HG03439 (cell line): ENCODE results near the gene PRRG1.
"Not testable (repeated sequence)": the region's sequence is repeated elsewhere in the genome, so short reads cannot be mapped to it uniquely, and the experiment has no call there.

ENCODE experiments used
- ATAC-seq: cut with Tn5 transposase; IDR thresholded peaks from one replicate; pipeline ENCODE4 v1.9.1; 2021; ENCODE audit warnings: mild to moderate bottlenecking, moderate library complexity; ENCODE audit not compliant: unreplicated experiment

PRRG1 gene

DNA sequence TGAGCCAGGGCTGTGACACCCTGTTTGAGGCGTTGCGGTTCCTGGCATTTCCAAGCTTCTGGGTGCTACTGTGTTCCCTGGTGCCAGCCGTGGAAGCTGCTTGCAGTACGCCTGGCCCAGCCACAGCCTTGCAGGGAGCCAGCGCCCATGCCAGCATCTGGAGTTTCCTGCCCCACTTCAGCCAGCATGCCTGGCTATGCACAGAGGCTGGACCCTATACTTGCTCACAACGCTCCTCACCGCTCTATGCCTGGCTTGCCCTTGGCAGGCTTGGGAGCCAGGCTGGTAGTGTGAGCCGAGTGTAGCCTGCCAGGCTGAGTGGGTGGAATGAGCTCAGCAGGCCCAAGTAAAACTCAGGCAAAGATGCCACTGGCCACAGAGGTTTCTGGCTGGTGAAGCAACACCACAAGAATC is 22.4 kb downstream of the PRRG1 start:
- ATAC-seq, result no peak

DNA sequence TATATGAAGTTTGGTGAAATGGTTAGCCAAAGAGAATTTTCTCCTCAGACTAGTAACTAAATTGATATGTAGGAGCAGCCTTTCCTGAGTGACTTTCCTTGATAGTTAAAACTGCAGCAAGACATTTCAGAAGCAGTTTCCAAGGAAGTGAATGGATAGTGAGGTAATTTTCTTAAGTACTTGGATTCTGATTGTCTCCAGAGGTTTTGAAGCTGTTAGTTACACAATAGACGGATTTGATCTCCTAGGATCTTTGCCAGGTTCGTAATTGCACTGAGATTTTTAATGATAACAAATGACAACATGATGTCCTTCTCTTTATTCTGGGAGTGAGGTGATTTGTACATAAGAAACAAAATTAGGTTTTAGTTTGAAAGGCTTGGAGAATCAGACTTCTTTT is 29.2 kb downstream of the PRRG1 start:
- no peak for ATAC-seq

DNA sequence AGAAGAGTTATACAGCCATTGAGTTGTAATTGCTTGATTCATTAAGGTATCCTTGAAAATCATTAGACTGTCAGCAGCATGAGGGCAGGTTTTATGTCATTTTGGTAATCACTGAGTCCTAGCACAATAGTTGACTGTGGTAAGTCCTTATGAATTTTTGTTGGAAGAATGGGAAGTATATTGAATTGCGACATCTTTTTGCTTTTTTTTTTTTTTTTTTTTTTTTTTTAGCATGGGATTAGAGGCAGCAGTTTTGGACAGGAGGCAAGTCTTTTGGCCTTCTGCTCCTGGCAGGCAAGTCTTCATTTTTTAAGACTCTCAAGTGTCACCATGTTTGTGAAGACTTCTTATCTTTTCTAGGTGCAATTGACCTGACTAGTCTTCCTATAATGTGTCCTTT is 29.7 kb downstream of the PRRG1 start:
- ATAC-seq, result no peak

DNA sequence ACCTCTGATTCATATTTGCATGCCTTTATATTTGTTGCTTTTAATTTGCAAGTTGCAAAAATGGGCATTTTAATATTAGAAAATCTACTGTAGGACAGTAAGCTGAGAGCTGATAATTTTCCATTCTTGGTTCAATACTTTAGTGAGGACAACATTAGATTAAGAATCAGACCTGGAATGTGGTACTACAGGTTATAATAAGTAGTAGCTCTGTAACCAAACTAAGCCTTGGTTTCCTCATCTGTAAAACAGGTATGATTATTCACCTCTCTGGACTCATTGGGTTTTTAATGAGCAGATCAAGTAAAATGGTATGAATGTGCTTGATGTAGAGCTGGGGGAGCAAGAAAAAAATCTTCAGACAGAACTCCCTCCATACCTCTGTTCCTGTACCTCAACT is 31.1 kb downstream of the PRRG1 start:
- no peak for ATAC-seq

DNA sequence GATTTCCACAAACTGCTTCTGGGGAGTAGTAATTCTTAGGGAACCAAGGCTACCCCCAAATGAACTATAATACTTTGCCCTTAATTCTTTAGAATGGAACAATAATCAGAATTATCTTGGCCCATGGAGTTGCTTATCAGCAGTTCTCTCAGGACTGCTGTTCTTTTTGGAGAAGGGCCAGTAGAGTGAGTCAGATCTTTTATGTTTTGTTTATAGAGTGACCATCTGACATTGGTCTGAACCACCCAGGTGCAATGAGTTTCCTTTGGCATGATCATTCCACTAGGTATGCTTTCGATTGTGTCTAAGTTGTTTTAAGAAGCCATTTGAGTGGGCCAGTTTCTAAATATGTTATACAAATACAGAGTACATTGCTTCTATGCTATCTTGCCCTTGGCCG is 31.8 kb downstream of the PRRG1 start:
- no peak for ATAC-seq

DNA sequence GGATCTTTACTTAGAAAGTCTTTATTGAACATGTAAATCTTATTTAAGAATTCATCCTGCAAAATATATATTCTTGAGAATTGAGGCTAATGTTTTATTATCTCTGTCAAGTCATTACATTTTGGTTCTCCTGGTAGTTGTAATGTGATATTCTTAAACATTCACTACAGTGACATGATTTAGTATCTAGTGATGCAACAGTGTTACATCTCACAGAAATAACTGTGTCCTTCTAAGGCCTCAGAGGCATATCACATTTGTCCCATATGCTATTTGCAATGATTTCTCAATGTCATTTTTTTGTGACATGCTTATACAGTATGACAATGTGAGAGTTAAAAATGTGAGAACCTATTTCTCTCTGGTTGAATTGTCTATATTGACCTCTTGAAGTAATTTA is 34.1 kb downstream of the PRRG1 start:
- ATAC-seq, result no peak

DNA sequence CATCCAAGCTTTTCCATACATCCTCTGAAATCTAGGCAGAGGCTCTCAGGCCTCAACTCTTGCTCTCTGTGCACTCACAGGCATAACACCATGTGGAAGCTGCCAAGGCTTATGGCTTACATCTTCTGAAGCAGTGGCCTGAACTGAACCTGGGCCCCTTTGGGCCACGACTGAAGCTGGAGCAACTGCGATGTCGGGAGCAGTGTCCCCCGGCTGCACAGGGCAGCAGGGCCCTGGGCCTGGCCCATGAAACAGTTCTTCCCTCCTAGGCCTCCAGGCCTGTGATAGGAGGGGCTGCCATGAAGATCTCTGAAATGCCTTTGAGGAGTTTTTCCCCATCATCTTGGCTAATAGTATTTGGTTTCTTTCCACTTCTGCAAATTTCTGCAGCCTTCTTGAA is 39.2 kb downstream of the PRRG1 start:
- ATAC-seq, result no peak

DNA sequence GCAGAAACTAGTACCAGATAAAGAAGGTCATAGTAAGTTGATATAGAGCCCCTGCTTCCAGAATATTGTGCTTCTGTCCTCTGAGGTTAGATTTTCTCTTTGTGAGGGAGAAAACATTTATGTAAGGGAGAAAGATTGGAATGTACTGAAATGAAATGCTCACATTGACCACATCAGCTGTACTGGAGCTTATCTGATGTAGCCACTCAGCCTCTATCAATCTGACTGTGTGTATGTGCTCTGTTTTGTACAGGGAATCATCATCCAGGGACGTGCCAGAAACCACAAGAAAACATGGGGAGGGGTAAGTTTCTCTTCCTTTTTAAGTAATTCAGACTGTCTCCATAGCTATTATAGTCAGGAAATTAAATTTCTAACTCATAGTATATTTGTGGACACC is 56.8 kb downstream of the PRRG1 start:
- no peak for ATAC-seq

DNA sequence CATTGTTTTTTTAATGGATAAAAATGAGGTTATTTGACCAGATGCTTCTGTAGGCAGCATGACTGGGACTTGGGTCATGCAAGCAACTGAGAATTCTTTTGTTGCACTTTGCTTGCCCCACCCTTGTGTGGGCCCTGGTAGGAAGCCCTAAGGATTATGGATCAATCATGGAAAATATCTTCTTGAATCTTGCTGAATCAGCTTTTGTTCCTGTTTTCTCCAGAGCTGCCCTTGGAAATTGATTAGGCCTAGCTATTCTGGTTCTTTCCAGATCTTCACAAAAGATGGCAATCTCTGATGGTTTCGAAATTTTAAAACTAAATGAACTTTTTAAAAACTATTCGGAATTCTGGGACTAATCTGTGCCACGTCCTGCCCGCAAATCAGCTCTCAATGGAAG is 58.6 kb downstream of the PRRG1 start:
- ATAC-seq, result no peak

DNA sequence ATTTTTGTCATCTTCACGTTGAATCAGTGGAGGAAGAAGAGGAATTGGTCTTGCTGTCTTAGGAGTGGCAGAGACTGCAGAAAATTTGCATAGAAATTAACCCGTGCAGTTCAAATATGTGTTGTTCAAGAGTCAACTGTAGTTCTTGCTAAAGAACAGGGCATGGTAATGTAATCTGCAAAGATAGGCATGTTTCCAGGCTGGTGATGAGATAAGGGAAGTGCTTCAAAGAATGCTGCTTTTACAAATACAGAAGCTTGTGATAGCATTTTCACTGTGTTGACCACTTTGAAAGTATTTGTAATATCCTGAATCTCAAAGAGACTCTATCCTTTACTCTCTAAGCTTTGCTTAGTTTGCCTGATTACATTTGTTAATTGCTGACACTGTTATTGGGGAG is 60.1 kb downstream of the PRRG1 start:
- no peak for ATAC-seq

DNA sequence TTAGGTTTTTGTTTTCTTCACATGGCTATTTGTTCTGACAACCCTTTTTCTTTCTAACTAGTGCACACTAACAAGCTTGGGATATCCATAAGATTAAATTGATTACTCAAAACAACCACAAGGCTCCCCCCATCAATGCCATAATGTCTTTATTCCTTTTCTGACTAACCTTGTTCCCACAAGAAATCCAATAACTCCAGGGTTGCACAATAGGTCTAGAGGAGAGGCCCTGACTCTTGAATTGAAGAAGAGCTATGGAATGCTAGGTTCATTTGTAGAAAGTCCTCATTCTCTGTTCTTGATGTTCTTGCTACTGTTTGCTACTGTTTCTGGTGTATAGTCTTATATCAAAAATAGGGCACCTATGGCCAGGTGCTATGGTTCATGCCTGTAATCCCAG is 71.0 kb downstream of the PRRG1 start:
- ATAC-seq, result no peak

DNA sequence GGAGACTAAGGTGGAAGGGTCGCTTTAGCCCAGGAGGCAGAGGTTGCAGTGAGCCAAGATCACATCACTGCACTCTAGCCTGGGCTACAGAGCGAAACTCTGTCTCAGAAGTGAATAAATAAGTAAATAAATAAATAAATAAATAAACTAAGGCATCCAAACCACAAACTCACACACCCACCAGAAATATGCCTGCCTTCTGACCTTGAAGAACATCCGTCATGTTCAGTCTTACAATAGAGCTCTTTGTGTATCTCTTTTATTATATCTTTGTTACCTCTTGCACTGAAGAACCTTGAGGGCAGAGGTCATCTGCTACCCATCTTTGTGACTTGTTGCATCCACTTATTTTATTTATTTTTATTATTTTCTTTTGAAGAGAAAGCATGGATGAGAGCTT is 71.6 kb downstream of the PRRG1 start:
- no peak for ATAC-seq

DNA sequence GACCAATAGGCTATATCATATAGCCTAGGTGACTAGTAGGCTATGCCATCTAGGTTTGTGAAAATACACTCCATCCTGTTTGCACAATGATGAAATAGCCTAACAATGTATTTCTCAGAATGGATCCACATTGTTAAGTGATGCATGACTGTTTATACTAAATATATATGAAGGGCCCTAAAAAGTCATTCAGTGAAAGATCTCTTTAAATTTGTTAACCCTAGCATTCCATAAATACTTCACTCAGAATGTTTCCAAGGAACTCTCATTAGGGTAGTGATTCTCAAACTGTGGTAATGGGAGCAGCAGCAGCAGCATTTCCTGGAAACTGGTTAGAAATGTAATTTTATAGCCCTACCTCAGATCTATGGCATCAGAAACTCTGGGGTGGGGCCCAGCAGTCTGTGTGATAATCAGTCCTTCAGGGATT is 74.9 kb downstream of the PRRG1 start:
- ATAC-seq, result no peak

DNA sequence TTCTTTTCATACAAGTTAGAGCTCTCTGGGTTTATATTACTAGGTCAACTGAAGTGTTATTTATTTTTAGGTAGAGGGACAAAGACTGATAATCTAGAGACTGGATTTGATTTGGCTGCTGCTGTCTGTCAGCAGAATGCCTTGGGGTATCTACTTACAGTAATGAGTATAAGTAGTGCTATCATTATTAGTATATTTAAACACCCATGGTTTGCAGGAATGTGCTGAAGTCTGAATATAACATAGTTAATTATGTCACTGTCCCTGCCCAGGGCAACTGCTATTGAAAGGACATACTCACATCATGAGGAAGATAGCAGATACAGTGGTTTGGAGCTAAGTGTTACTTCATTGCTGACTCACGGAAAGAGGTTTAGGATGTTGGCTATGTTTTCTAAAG is 76.2 kb downstream of the PRRG1 start:
- ATAC-seq, result no peak

DNA sequence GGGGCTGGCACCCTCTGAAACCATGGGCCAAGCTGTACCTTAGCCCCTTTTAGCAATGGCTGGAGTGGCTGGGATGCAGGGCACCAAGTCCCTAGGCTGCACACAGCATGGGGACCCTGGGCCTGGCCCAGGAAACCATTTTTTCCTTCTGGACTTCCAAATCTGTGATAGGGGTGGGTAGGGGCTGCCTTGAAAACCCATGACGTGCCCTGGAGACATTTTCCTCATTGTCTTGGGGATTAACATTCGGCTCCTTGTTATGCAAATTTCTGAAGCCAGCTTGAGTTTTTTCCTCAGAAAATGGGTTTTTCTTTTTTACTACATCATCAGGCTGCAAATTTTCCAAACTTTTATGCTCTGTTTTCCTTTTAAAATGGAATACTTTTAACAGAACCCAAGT is 79.8 kb downstream of the PRRG1 start:
- ATAC-seq, result not testable (repeated sequence)

DNA sequence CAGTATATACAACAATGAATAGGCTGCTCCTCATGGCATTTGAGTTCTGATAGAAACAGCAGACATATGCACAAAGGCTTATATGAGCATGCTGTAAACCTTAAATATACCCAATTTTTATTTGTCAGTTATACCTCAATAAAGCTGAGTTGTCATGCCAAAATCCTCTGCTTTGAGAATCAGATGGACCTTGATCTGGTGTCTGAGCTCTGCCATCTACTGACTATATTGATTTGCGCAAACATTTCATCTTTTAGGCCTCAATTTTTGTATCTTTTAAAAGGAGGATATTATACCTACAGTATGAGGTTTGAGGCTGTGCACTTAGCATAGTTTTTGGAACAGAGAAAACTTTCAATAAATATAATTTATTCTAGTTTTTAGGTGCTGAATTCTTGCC is 85.2 kb downstream of the PRRG1 start:
- ATAC-seq, result no peak

DNA sequence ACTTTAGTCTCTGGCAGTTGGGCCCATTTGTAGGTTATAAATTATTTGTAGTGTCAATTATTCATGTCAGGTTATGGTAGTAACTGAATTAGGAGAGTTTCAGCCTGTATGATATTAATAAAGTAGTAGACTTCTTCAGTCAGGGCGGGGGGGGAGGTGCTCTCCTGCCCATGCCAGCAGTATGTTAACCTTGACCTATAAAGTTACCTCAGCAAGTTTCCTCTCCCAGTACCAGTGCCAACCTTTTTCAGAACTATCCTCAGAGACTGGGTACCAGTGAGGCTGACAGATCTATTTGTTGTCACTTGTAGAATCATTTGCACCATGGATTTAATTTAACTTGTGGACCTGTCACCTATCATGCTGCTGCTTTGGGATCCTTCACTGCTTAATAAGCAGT is 88.0 kb downstream of the PRRG1 start:
- ATAC-seq, result no peak

DNA sequence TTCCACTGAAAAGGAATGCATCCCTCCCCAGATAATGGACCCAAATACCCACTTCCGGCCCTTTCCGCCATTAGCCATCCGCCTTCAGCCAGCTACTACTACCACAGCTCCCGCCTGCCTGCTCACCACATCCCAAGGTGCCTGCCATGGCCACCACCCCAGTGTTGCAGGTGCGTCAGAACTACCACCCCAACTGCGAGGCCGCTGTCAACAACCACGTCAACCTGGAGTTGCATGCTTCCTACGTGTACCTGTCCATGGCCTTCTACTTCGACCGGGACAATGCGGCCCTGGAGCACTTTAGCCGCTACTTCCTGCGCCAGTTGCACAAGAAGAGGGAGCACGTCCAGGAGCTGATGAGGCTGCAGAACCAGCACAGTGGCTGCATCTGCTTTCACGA is 92.2 kb downstream of the PRRG1 start:
- ATAC-seq, result no peak

DNA sequence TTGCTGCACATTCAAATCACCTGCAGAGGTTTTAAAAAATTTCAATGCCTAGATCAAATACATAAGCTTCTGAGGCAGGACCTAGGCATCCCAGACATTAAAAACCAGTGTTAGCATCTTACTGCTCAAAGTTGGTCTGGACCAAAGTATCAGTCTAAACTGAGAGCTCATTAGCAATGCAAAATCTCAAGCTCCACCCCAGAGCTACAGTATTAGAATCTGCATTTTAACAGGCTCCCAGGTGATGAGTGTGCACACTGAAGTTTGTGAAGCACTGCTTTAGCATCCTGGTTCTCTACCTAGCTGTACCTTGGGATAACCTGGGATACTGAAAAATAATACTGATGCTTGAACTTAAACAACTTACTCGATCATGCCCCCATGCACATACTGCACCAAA is 96.0 kb downstream of the PRRG1 start:
- no peak for ATAC-seq

DNA sequence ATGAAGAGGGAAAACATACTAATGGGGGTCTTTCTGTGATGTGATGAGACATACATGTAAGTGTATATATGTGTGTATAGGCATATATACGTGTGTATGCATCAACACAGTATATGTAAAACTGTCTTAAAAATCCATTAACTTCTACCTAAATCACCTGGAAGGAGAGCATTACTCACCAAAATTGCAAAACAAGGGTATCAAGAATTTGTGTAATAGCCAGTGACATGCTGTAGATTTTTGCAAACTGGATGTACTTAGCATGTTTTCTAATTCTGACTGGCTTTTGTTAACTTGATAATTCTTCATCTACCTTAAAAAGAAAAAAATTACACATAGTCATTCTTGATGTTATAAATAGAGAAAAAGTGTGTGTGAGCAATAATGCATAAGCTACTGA is 104.7 kb downstream of the PRRG1 start:
- ATAC-seq, result no peak

DNA sequence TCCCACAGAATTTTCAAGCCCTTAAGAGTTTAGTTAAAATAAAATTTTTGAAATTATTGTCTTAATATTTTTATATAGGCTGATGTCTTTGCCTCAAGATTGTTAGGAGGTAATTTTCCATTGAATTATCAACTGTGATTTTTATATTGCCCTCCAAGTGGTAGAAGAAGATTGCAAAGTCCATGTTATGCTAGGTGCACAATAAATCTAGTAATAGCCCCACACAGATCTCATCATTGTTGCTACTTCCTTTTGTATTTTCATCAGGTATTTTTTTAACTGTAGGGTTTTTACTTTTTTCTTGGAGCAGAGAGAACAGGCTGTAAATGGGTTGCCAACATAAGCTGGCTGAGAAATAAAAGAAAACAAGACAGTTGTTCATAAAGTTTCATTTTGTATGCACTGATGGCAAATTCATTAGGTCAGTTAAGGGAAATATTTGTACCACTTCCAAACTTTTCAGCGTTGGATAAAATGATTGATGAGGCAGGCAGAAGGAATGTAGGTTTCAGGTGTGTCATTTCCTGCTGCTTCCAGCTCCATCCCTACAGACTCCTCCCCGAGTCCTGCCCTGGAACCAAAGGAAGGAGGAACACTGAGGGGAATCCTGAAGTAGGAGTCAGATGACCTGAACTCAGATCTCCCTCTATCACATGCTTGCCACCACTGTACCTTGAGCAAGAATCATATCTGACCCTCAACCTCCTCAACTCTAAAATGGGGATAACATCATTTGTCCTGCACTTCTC is 105.5 kb downstream of the PRRG1 start:
- ATAC-seq, result no peak

DNA sequence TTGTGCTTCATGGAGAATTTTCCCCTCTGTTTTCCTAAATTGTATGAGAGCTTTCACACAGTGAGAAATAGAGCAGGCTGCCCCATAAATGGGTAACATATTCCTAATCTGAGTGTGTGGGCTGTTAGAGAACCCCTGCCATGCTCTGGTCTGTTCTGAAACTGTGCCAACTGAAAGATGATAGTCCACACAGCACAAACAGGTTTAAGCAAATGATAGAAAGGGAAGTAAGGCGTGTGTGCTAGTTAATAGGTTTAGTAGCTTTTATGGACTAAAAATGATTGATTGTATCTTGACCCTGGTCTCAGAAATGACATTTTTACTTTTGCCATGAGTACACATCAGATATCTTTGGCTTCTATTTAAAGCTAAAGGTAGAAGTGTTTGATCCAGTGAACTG is 106.2 kb downstream of the PRRG1 start:
- no peak for ATAC-seq

DNA sequence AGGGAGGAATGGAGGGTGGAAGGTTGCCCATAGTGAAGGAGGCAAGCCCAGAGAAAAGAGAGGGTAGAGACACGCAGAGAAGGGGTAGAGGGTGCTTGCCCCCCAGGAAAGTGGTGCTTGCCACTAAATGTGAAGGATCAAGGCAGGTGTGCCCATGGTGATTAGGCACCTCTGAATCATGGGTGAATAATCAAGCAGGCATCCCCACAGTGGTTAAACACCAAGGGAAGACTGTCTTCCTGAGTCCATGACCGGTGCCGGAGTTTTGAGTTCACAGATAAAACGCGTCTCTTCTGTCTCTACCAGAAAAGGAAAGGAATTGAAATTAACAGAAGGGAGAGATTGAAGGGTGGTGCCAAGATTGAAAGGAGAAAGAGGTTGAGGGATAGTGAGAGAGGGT is 111.1 kb downstream of the PRRG1 start:
- not testable (repeated sequence) for ATAC-seq
